HEK293T (cell line): ENCODE results near the gene TNKS2.

Source experiments
- CTCF ChIA-PET: fragments of 350-600 bp; formaldehyde crosslinking; extraction: SDS; loops from one replicate; lab custom pipeline; 2021; ENCODE audit warnings: antibody characterized with exemption, inconsistent platforms; lab: Yijun Ruan, JAX
- POLR2A ChIA-PET: fragments of 350-600 bp; formaldehyde crosslinking; extraction: SDS; loops from one replicate; lab custom pipeline; 2020; ENCODE audit warnings: antibody characterized with exemption, inconsistent platforms; lab: Yijun Ruan, JAX
- DNase-seq: peaks from one replicate; pipeline ENCODE4 v3.0.0; 2012; ENCODE audit warnings: mixed read lengths; ENCODE audit errors: extremely low spot score
- ARNT ChIP-seq: fragments of 450-650 bp; IDR thresholded peaks from 2 replicates; pipeline ENCODE4 v1.6.1; 2017; ENCODE audit warnings: mild to moderate bottlenecking
- BHLHE40 ChIP-seq: fragments of 450-650 bp; IDR thresholded peaks from 2 replicates; pipeline ENCODE4 v1.6.1; 2016; ENCODE audit warnings: mild to moderate bottlenecking, moderate library complexity, borderline replicate concordance
- CTBP1 ChIP-seq: fragments of 450-650 bp; IDR thresholded peaks from 2 replicates; pipeline ENCODE4 v1.6.1; 2016; ENCODE audit warnings: borderline replicate concordance
- ELF4 ChIP-seq: fragments of 450-650 bp; IDR thresholded peaks from 2 replicates; pipeline ENCODE4 v1.6.1; 2017; ENCODE audit warnings: antibody characterized with exemption
- FOXA1 ChIP-seq: fragments of 450-650 bp; IDR thresholded peaks from 2 replicates; pipeline ENCODE4 v1.6.1; 2016; ENCODE audit warnings: mild to moderate bottlenecking
- FOXK2 ChIP-seq: fragments of 450-650 bp; IDR thresholded peaks from 2 replicates; pipeline ENCODE4 v1.6.1; 2016; ENCODE audit warnings: mild to moderate bottlenecking
- FOXM1 ChIP-seq: fragments of 450-650 bp; IDR thresholded peaks from 2 replicates; pipeline ENCODE4 v1.6.1; 2017; ENCODE audit warnings: mild to moderate bottlenecking, borderline replicate concordance
- HDGF ChIP-seq: fragments of 450-650 bp; IDR thresholded peaks from 2 replicates; pipeline ENCODE4 v1.6.1; 2017; ENCODE audit warnings: antibody characterized with exemption, borderline replicate concordance
- L3MBTL2 ChIP-seq: fragments of 450-650 bp; conservative IDR thresholded peaks from 2 replicates; pipeline ENCODE4 v1.6.1; 2016; ENCODE audit warnings: mild to moderate bottlenecking
- LEF1 ChIP-seq: fragments of 450-650 bp; IDR thresholded peaks from 2 replicates; pipeline ENCODE4 v1.6.1; 2017; ENCODE audit warnings: mild to moderate bottlenecking, borderline replicate concordance
- NFRKB ChIP-seq: fragments of 450-650 bp; IDR thresholded peaks from 2 replicates; pipeline ENCODE4 v1.6.1; 2016; ENCODE audit warnings: mild to moderate bottlenecking, moderate library complexity
- PKNOX1 ChIP-seq: fragments of 450-650 bp; IDR thresholded peaks from 2 replicates; pipeline ENCODE4 v1.6.1; 2016
- SP1 ChIP-seq: fragments of 450-650 bp; IDR thresholded peaks from 2 replicates; pipeline ENCODE4 v1.6.1; 2017
- SUZ12 ChIP-seq: fragments of 450-650 bp; IDR thresholded peaks from 2 replicates; pipeline ENCODE4 v1.6.1; 2016; ENCODE audit warnings: mild to moderate bottlenecking
- TARDBP ChIP-seq: fragments of 450-650 bp; IDR thresholded peaks from 2 replicates; pipeline ENCODE4 v1.6.1; 2016
- ZNF384 ChIP-seq: fragments of 450-650 bp; IDR thresholded peaks from 2 replicates; pipeline ENCODE4 v1.6.1; 2016

Gene TNKS2

DNA sequence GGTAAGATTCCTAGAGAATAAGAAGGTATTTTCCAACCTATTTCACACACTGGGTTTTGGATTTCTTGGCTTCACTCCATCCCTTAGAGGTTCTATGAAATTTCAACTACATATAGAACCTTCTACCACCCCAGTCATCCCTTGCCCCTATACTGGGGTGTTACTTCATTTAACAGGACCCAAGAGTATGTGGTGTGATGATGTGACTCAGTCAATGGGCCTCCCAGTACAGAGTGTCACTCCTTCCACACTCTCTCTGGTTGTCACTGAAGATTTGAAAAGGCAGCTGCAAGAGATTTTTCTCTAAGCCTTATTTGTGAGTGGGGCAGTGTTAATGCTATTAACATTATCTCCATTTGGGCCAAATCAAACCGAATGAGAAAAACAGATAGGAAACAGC lies 77.6 kb downstream of the TNKS2 start:
- ChIA-PET CTCF (no interaction called here), POLR2A (no interaction called here)
- TF ChIP-seq FOXK2: no peak
- no peak for TF ChIP-seq TARDBP
- TF ChIP-seq PKNOX1: no peak
- DNase-seq: no peak

DNA sequence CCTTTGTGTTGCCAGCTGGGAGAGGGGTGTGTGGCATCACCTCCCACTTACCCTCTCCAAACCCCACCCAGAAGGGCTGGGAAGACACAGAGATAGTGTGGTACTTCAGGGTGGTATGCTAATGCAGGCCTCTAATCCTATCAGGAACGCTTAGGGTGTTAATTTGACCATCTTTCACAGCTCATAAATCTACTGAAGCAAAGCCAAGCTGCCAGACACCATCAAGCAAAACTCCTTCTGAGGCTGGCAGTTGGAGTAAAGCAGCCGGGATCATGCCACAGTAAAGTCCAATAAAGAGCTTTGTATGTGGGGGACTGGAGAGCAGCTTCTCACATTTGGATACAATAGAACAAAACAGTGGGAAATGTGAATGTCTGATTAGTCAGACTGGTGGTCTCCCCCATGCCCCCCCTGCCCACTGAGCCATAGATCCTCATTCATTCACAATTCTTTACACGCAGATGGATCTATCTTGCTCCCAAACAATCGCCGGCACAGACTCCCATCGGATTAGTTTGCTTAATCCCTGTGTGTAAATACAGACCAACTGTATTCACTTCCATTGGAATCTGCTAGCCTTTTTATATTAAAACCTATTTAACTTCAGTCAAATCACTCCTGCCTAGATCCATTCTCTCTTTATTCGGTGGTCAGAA lies 81.4 kb downstream of the TNKS2 start:
- CTCF ChIA-PET: interaction anchor here (0.5 kb wide), 1 partner anchor 16 kb away, joined by 3 read pairs; no protein-coding TSS in a partner anchor
- no peak for TF ChIP-seq ELF4
- TF ChIP-seq FOXM1: no peak
- TF ChIP-seq L3MBTL2: no peak
- TF ChIP-seq BHLHE40: no peak
- no peak for TF ChIP-seq TARDBP
- TF ChIP-seq FOXA1: no peak
- DNase-seq: no peak
- POLR2A ChIA-PET: interaction anchor here (1.2 kb wide), 1 partner anchor 44 kb away, joined by 3 read pairs; the partner anchor contains the start of gene BTAF1

- ChIA-PET POLR2A (interaction anchor here (1.2 kb wide), 1 partner anchor 44 kb away, joined by 3 read pairs; the partner anchor contains the start of gene BTAF1), CTCF (interaction anchor here (0.5 kb wide), 1 partner anchor 16 kb away, joined by 3 read pairs; no protein-coding TSS in a partner anchor)
- peak; percentile 22 for DNase-seq
- TF ChIP-seq SP1 (no peak), ARNT (no peak), LEF1 (no peak), FOXK2 (no peak), BHLHE40 (no peak), FOXM1 (no peak), TARDBP (no peak), SUZ12 (no peak)
These were observed 82.1 kb downstream of the TNKS2 start for GRCh38 chr10:91880310-91880709.

- TF ChIP-seq CTBP1 (no peak), BHLHE40 (no peak), SUZ12 (no peak), SP1 (no peak), NFRKB (no peak), ELF4 (no peak), FOXM1 (no peak), LEF1 (no peak), FOXK2 (no peak), PKNOX1 (no peak), ARNT (no peak), ZNF384 (no peak), L3MBTL2 (no peak; the same call in 1 of the 2 replicates), HDGF (no peak), FOXA1 (no peak), TARDBP (no peak)
- CTCF ChIA-PET: no interaction called here
- POLR2A ChIA-PET: interaction anchor here (0.8 to 3.2 kb wide), 9 partner anchors 9 to 85 kb away, joined by 3 to 15 read pairs (median 3); partner anchors contain the start of genes BTAF1, FGFBP3 and TNKS2
- peak; percentile 34 for DNase-seq
These were observed 85.6 kb downstream of the TNKS2 start for GRCh38 chr10:91883549-91884444.

DNA sequence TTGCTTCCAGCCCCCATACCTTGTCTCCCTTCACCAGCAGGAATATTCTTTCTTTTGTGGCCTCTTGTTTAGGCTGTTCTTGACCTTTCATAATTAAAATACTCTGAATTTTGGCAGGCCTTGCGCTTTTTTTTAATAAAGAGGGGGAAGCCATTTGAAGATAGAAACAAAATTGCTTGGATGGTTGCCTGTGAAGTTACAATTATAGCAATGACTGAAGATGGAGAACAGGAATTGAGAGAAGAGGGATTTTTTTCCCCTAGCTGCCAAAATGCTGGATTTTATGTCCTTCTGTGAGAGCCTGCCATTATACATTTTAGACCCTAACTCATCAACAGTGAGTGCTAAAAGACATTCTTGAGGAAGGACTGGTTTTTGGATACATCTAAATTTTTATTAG lies 86.3 kb downstream of the TNKS2 start:
- DNase-seq: no peak
- ChIA-PET CTCF (no interaction called here), POLR2A (interaction anchor here (1.0 to 3.2 kb wide), 6 partner anchors 10 to 86 kb away, joined by 3 to 15 read pairs (median 4); partner anchors contain the start of genes BTAF1, FGFBP3 and TNKS2)
- TF ChIP-seq FOXM1 (no peak), HDGF (no peak)

DNA sequence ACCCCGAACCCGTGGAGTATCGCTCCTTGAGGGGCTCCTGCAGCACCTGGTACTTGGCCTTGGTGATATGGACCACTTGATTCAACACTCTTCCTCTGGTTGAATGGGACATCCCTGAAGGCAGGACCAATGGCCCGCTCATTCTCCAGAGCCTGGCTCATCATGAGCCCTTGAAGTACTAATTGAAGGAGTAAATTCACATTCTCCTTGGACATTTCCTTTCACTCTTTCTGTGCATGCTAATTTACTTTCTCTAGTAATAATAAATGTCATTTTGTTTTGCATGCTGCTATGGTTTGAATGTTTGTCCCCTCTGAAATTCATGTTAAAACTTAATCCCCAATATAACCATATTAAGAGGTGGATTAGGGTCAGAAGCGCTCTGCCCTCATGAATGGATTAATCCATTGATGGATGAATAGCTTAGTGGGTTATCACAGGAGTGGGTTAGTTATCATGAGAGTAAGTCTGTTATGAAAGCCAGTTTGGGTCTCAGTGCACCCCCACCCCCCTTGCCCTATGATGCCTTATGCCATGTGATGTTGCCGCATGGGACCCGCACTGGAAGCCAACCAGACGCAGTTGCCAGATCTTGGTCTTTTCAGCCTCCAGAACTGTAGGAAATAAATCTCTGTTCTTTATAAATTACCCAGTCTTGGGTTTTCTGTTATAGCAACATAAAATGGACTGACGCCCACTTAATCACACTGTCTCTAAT lies 87.3 kb downstream of the TNKS2 start:
- TF ChIP-seq BHLHE40: no peak
- TF ChIP-seq PKNOX1: no peak
- POLR2A ChIA-PET: interaction anchor here (3.2 kb wide), 1 partner anchor 38 kb away, joined by 15 read pairs; the partner anchor contains the start of gene BTAF1
- CTCF ChIA-PET: no interaction called here
- DNase-seq: no peak
